ENCODE measurements around the gene SV2B. TPM values are rescaled to one million over a fixed set of nuclear protein-coding genes. Genes with fewer than 3 reads are reported as not detected.
A peak's percentile ranks its signal among the peaks of the same experiment; 100 is the strongest.

Gene SV2B
- total and polyA plus RNA-seq, 9 of the 15 experiments (the other 6 are each of a cell fraction or from before 2014, with no cell fraction given), result 0.01 to 0.25 (median 0.11) TPM

- TF ChIP-seq DEAF1 (CRISPR knock-in tag; IDR thresholded peaks at IDR 0.05) (peak; percentile 84), ZNF431 (CRISPR knock-in tag; IDR thresholded peaks at IDR 0.05) (no peak)
Measured at GRCh38 chr15:91055548-91056331, 44.3 kb upstream of the SV2B start (continued).

- H3K4me3 ChIP-seq, result no peak overlapping the region
- no peaks in the 10 kb centered on the region for H3K9me1 ChIP-seq (ENCODE audit: control insufficient read depth, insufficient read depth, low read length)
- H3K79me2 ChIP-seq (ENCODE audit: control insufficient read depth, insufficient read depth, low read length), result no peaks in the 10 kb centered on the region
- no peaks in the 10 kb centered on the region for H3K9me3 ChIP-seq (replicated peaks; ENCODE audit: control insufficient read depth, insufficient read depth, low read depth, low read length)
- no TSS peak for BruUV-seq (replicated peaks)
- H3K27me3 ChIP-seq (ENCODE audit: control insufficient read depth in 2 of 2, insufficient read depth in 2 of 2, low read length in 2 of 2), result 0 out of 5 replicates have a peak, but pooled peaks cover 0 to 2% of the 10 kb centered on the region in 2 experiments
- WGBS (ENCODE audit: insufficient coverage, low coverage, missing lambda C conversion rate), result 11% methylated on average over 2 of the region's 2 CpGs
- H4K20me1 ChIP-seq (replicated peaks; ENCODE audit: control insufficient read depth, insufficient read depth, low read length), result no peaks in the 10 kb centered on the region
- no peak overlapping the region for H3K9ac ChIP-seq (ENCODE audit: insufficient read depth in 1 of 2, low read depth in 2 of 2, low read length in 2 of 2)
- in situ Hi-C loops (cut with MboI), result no loop called here
- ChIA-PET CTCF (ENCODE audit: low intra/inter-chr PET ratio) (no interaction called here), POLR2A (no interaction called here)
- H2AFZ ChIP-seq (ENCODE audit: low read depth, low read length), result no peak overlapping the region
- peak; percentile 15 for FAIRE-seq
- no peaks in the 10 kb centered on the region for H3K36me3 ChIP-seq (ENCODE audit: control insufficient read depth, insufficient read depth, low read length)
- H3K4me1 ChIP-seq (replicated peaks in 1 of 2; ENCODE audit: control insufficient read depth in 2 of 2, insufficient read depth in 2 of 2, low read length in 2 of 2), result no peaks in the 10 kb centered on the region
- no peak overlapping the region for H3K4me2 ChIP-seq (ENCODE audit: insufficient read depth, low read length)
- intact Hi-C loops (cut with micrococcal nuclease), result no loop called here
- ATAC-seq, result no peak
- DNase-seq (ENCODE audit: extremely low read depth in 1 of 4, low spot score in 3 of 4), result no peak
- H3K27ac ChIP-seq (ENCODE audit: extremely low read depth, low read depth, low read length), result no peak overlapping the region
- TF ChIP-seq ZNF75A (CRISPR knock-in tag; IDR thresholded peaks at IDR 0.05) (no peak), PCBP1 (IDR thresholded peaks at IDR 0.05; ENCODE audit: low read depth, low read length, poor library complexity, severe bottlenecking) (no peak), ZNF511 (CRISPR knock-in tag; IDR thresholded peaks at IDR 0.05) (no peak), RB1 (IDR thresholded peaks at IDR 0.05; ENCODE audit: low read depth) (no peak), ELK3 (CRISPR knock-in tag; IDR thresholded peaks at IDR 0.05) (no peak), ZMIZ1 (IDR thresholded peaks at IDR 0.05; ENCODE audit: low read depth in 2 of 2, low read length in 2 of 2) (no peak), CBX5 (IDR thresholded peaks at IDR 0.05; ENCODE audit: borderline replicate concordance, low read depth) (no peak), C11orf30 (IDR thresholded peaks at IDR 0.05; ENCODE audit: low read depth) (no peak), SRSF7 (optimal IDR thresholded peaks at IDR 0.05; ENCODE audit: low read depth, low read length) (no peak), ETS1 (conservative IDR thresholded peaks at IDR 0.05; ENCODE audit: control insufficient read depth, low read depth, low read length) (no peak)
Measured at GRCh38 chr15:91061230-91061629, 38.8 kb upstream of the SV2B start.

Data from K562 (cell line).